ENCODE data around the gene TNRC6A.
"Not testable (repeated sequence)": the region's sequence is repeated elsewhere in the genome, so short reads cannot be mapped to it uniquely, and the experiment has no call there.

TNRC6A gene

DNA sequence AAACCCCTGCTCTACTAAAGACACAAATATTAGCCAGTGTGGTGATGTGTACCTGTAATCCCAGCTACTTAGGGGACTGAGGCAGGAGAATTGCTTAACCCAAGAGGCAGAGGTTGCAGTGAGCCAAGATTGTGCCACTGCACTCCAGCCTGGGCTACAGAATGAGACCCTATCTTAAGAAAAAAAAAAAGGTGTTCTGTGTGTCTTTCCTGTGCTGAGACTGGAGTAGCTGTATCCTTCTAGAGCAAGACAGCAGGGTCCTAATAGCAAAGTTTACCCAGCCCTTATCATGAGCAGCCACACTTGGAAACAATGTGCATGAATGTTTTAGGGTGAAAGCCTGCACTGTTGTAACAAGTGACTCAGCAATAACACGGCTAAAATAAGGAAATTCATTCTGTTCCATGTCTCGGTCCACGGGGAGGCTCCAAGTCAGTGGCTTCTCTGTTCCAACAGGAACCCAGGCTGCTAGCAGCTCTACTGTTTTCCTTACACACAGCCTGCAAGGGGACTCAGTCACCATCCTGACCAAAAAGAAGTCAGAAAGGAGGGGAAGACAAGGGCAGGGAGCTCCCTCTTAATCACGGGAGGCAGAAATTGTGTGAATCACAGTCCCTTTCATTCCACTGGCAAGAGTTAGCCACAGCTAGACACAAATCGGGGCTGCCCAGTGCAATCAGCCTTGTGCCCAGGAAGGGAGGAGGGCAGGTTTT is 109.3 kb downstream of the TNRC6A start:
- peak overlapping the region in 1 of 2 donors; percentile 32 for H3K4me3 ChIP-seq (replicated peaks in 1 of 2; ENCODE audit: low read depth in 2 of 2, low read length in 2 of 2)
- TF ChIP-seq CTCF (IDR thresholded peaks at IDR 0.05; ENCODE audit: low read depth, low read length): no peak
- peak; percentile 75 to 78 for DNase-seq (ENCODE audit: low read depth in 2 of 2)

- no peak for TF ChIP-seq CTCF (IDR thresholded peaks at IDR 0.05; ENCODE audit: low read depth, low read length)
- DNase-seq (ENCODE audit: low read depth in 2 of 2): no peak
- no peak overlapping the region for H3K4me3 ChIP-seq (replicated peaks in 1 of 2; ENCODE audit: low read depth in 2 of 2, low read length in 2 of 2)
These were observed 110.0 kb downstream of the TNRC6A start for GRCh38 chr16:24839347-24839972.

DNA sequence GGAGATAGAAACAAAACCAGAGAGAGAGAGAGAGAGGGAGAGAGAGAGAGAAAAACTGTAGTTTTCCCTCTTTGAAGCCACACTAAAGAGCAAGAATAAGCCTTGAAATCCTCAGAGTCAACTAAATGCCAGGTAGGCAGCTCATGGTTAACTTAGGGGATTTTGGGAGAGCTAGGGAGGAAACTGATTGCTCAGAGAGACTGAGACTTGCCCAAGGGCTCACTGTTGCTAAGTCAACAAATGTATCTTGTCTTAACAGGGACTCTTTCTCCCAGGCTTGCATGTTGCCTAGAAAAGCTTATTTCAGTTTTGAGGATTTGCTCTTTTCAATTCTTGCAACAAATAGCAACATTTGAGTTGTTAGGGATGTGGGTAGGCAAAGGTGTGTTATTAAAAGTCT is 111.8 kb downstream of the TNRC6A start:
- TF ChIP-seq CTCF (IDR thresholded peaks at IDR 0.05; ENCODE audit: low read depth, low read length): no peak
- H3K4me3 ChIP-seq (replicated peaks in 1 of 2; ENCODE audit: low read depth in 2 of 2, low read length in 2 of 2): no peak overlapping the region
- DNase-seq (ENCODE audit: low read depth in 2 of 2): no peak

DNA sequence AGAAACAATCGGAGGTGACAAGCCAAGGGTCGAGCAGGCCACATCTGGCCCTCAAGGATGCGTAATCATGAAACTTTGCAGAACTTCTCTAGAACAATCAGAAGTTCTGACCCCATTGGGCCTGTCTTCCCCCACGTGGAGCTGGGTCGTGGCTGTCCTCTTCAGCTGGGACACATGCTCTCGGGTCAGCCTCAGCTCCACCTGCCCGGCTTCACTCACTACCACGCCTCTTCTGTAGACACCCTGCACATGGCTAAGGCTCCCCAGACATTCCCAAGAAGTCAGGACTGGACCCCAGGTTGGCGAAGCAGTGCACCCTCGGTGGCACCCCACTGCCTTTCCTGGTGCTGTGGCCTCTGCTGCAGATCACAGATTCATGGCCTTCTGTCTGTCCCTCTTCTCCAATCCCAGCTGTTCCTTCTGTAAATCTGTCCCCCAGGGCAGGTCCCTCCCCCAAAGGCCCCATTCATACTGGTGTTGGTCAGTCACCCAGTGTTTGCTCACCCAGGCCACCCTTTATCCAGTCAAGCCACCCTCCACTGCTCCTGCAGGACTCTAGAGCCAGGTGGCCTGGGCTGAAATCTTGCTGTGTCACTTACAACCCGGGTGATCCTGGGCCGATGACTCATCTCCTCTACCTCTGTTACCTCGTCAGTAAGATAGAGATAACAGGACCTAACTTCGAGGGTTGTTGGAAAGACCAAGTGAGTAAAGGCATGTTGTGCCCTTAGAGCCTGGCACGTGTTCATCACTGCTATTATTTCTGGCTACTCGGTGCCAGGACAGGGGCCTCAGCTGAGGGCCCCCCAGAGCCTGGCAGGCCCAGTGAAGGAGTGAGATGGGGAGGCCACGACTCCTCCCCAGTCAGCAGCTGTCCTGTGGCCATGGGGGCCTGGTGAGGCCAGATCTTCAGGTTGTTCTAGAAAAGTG is 114.9 kb downstream of the TNRC6A start:
- H3K4me3 ChIP-seq (replicated peaks in 1 of 2; ENCODE audit: low read depth in 2 of 2, low read length in 2 of 2): no peak overlapping the region
- DNase-seq (ENCODE audit: low read depth in 2 of 2): no peak
- TF ChIP-seq CTCF (IDR thresholded peaks at IDR 0.05; ENCODE audit: low read depth, low read length): no peak

DNA sequence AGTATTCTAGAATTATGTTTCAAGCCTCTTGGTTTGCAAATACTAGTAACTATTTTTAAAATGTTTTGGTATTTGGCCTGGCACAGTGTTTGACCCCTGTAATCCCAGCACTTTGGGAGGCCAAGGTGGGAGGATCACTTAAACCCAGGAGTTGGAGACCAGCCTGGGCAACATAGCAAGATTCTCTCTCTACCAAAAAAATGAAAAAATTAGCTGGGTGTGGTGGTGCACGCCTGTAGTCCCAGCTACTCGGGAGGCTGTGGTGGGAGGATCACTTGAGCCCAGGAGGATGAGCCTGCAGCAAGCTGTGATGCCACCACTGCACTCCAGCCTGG is 115.5 kb downstream of the TNRC6A start:
- H3K4me3 ChIP-seq (replicated peaks in 1 of 2; ENCODE audit: low read depth in 2 of 2, low read length in 2 of 2); DNase-seq (ENCODE audit: low read depth in 2 of 2): not testable (repeated sequence)

DNA sequence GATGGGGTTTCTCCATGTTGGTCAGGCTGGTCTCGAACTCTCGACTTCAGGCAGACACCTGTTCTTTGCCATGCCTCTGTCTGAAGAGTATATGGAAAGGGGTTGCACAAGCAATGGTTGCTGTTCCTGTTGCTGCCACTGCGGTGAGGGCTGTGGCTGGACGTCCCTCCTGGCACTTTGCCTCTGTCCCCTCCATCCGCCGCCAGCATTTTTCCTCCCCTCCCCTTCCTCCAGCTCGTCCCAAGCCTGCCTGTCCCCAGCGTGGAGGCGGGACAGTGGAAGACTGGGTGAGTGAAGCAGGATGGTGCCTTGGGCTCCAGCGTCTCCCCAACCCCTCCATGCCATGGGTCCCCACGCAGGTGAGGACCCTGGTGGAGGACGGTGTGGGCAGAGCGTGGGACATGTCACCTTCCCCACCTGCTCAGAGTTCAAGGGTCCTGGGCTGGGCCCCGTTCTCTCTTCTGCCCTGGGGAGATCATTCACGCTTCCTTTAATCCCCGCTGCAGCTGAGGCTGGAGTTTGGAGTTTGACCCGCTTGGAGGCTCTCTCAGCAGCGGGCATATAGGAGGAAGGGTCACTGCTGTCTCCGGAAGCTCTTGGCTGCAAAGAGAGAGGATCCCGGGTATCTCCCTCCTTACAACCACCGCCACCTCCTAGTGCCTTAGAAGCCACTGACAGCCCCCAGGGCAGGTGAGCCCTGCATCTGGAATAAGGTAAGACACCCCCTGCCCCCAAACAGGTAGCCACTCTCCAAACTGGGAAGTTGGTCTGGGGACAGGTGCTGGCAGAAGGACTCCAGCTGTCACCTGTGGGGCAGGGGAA is 116.5 kb downstream of the TNRC6A start, which contains the start of gene SLC5A11:
TSS of gene SLC5A11 (plus strand) at position 238 of the 822 bp plus-strand sequence. CDS start 12,681 bp downstream, outside the sequence.
- no peak within 1 kb of the TSS for H3K4me3 ChIP-seq (replicated peaks in 1 of 2; ENCODE audit: low read depth in 2 of 2, low read length in 2 of 2)
- TF ChIP-seq CTCF (IDR thresholded peaks at IDR 0.05; ENCODE audit: low read depth, low read length): no peak
- DNase-seq (ENCODE audit: low read depth in 2 of 2): no peak
